ENCODE measurements around the gene RUNX1.

Gene RUNX1

DNA sequence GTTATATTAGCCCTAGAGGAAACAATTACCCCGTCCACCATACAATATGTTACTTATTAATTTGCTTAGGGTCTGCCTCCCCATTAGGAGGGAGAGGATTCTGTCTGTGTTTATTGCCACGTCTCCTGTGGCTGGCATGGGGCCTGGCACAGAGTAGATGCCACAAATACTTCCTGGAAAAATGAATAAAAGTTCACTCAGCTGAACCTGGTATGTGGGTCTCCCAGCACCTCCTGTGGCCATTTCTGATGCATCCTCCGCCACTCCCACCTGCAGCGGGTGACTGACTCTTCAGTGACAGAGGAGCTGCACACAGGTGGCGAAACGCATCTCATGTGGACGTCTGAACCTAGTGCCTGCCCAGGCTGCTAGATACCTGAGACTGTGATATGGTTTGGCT, 267.6 kb downstream of the RUNX1 start:
- ChIA-PET POLR2A (no interaction called here), CTCF (no interaction called here)
- TF ChIP-seq FOXA1 (IDR thresholded peaks at IDR 0.05) = no peak
- no peak for TF ChIP-seq NFRKB (IDR thresholded peaks at IDR 0.05)
- no peak for TF ChIP-seq SUZ12 (IDR thresholded peaks at IDR 0.05)
- TF ChIP-seq TARDBP (IDR thresholded peaks at IDR 0.05) = no peak
- no peak for TF ChIP-seq ARNT (IDR thresholded peaks at IDR 0.05)
- TF ChIP-seq L3MBTL2 (conservative IDR thresholded peaks at IDR 0.05) = no peak
- no peak for TF ChIP-seq BHLHE40 (IDR thresholded peaks at IDR 0.05; ENCODE audit: borderline replicate concordance)
- TF ChIP-seq FOXM1 (IDR thresholded peaks at IDR 0.05; ENCODE audit: borderline replicate concordance) = no peak
- TF ChIP-seq HDGF (IDR thresholded peaks at IDR 0.05; ENCODE audit: borderline replicate concordance) = no peak
- no peak for TF ChIP-seq ELF4 (IDR thresholded peaks at IDR 0.05)
- TF ChIP-seq, protein P1, sequence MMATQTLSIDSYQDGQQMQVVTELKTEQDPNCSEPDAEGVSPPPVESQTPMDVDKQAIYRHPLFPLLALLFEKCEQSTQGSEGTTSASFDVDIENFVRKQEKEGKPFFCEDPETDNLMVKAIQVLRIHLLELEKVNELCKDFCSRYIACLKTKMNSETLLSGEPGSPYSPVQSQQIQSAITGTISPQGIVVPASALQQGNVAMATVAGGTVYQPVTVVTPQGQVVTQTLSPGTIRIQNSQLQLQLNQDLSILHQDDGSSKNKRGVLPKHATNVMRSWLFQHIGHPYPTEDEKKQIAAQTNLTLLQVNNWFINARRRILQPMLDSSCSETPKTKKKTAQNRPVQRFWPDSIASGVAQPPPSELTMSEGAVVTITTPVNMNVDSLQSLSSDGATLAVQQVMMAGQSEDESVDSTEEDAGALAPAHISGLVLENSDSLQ (IDR thresholded peaks at IDR 0.05) = no peak
- no peak for TF ChIP-seq CTBP1 (IDR thresholded peaks at IDR 0.05; ENCODE audit: borderline replicate concordance)
- no peak for TF ChIP-seq ZNF384 (IDR thresholded peaks at IDR 0.05)
- TF ChIP-seq FOXK2 (IDR thresholded peaks at IDR 0.05) = no peak
- no peak for TF ChIP-seq SP1 (IDR thresholded peaks at IDR 0.05)
- TF ChIP-seq LEF1 (IDR thresholded peaks at IDR 0.05; ENCODE audit: borderline replicate concordance) = no peak
- DNase-seq (ENCODE audit: extremely low spot score) = no peak

DNA sequence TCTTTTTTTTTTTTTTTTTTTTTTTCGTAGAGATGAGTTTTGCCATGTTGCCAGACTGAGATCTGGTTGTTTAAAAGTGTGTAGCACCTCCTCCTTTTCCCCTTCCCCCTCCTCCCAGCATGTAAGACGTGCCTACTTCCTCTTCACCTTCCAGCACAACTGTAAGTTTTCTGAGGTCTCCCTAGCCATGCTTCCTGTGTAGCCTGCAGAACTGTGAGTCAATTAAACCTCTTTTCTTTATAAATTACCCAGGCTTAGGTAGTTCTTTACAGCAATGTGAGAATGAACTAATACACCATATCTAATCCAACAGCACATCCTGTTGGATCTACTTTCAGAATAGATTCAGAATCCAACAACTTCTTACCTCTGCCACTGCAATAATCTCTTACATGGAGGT, 269.2 kb downstream of the RUNX1 start:
- CTCF ChIA-PET = no interaction called here
- TF ChIP-seq SP1 (IDR thresholded peaks at IDR 0.05) (no peak), TARDBP (IDR thresholded peaks at IDR 0.05) (no peak), L3MBTL2 (conservative IDR thresholded peaks at IDR 0.05) (no peak), HDGF (IDR thresholded peaks at IDR 0.05; ENCODE audit: borderline replicate concordance) (no peak), FOXA1 (IDR thresholded peaks at IDR 0.05) (no peak), ELF4 (IDR thresholded peaks at IDR 0.05) (no peak)
- TF ChIP-seq, protein P1 (IDR thresholded peaks at IDR 0.05) = no peak
- DNase-seq (ENCODE audit: extremely low spot score) = no peak
- POLR2A ChIA-PET = no interaction called here

DNA sequence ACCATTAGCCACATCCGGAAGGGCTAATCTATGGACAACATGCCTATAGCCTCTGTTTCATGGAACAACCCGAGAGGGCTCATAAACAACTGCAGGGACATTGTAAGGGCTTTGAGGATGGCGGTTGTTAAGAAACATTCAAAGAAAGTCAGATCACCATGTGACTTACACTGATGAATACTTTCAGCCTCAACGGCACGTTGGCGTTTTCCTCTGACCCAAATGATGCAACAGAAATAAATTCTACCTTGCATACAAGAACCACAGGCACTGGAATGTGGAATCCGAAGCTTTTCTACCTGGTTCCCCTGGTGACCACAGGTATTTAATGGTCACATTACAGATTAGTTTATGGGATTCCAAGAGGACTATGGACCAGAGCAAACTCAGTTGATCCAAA, 273.3 kb downstream of the RUNX1 start:
- ChIA-PET CTCF (interaction anchor here (0.5 to 0.8 kb wide), 2 partner anchors 30 to 132 kb away, joined by 3 to 4 read pairs; no protein-coding TSS in a partner anchor), POLR2A (no interaction called here)
- no peak for DNase-seq (ENCODE audit: extremely low spot score)
- TF ChIP-seq FOXM1 (IDR thresholded peaks at IDR 0.05; ENCODE audit: borderline replicate concordance) (no peak), FOXA1 (IDR thresholded peaks at IDR 0.05) (no peak), ZNF384 (IDR thresholded peaks at IDR 0.05) (no peak), LEF1 (IDR thresholded peaks at IDR 0.05; ENCODE audit: borderline replicate concordance) (no peak), SP1 (IDR thresholded peaks at IDR 0.05) (no peak), TARDBP (IDR thresholded peaks at IDR 0.05) (no peak), CTBP1 (IDR thresholded peaks at IDR 0.05; ENCODE audit: borderline replicate concordance) (no peak), HDGF (IDR thresholded peaks at IDR 0.05; ENCODE audit: borderline replicate concordance) (no peak), ELF4 (IDR thresholded peaks at IDR 0.05) (no peak), NFRKB (IDR thresholded peaks at IDR 0.05) (no peak), FOXK2 (IDR thresholded peaks at IDR 0.05) (no peak), BHLHE40 (IDR thresholded peaks at IDR 0.05; ENCODE audit: borderline replicate concordance) (no peak)
- TF ChIP-seq, protein P1 (IDR thresholded peaks at IDR 0.05) = no peak

DNA sequence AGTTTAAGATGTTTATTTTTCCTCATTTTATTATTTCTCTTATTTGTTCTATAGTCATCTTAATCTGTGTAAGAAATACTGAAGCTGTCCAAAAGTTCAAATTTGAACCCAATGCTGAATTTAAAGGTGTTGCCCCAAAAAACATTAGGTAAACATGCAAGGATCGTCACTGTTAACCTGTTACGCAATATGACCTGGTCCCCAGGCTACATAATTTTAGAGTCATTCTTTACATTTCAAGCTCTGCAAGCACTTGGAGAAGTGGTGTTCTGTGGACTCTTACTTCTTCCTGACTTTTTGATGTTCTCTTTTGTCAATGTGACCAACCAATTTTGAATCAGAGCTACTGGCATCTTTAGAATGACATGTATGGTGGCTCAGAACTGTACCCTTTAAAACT, 274.4 kb downstream of the RUNX1 start:
- DNase-seq (ENCODE audit: extremely low spot score) = no peak
- ChIA-PET CTCF (no interaction called here), POLR2A (no interaction called here)
- no peak for TF ChIP-seq HDGF (IDR thresholded peaks at IDR 0.05; ENCODE audit: borderline replicate concordance)
- no peak for TF ChIP-seq FOXK2 (IDR thresholded peaks at IDR 0.05)
- TF ChIP-seq ZNF384 (IDR thresholded peaks at IDR 0.05) = no peak
- TF ChIP-seq LEF1 (IDR thresholded peaks at IDR 0.05; ENCODE audit: borderline replicate concordance) = no peak
- TF ChIP-seq FOXA1 (IDR thresholded peaks at IDR 0.05) = no peak
- TF ChIP-seq SP1 (IDR thresholded peaks at IDR 0.05) = no peak
- TF ChIP-seq ELF4 (IDR thresholded peaks at IDR 0.05) = no peak
- TF ChIP-seq CTBP1 (IDR thresholded peaks at IDR 0.05; ENCODE audit: borderline replicate concordance) = no peak
- TF ChIP-seq BHLHE40 (IDR thresholded peaks at IDR 0.05; ENCODE audit: borderline replicate concordance) = no peak
- no peak for TF ChIP-seq SUZ12 (IDR thresholded peaks at IDR 0.05)
- TF ChIP-seq, protein P1 (IDR thresholded peaks at IDR 0.05) = no peak

DNA sequence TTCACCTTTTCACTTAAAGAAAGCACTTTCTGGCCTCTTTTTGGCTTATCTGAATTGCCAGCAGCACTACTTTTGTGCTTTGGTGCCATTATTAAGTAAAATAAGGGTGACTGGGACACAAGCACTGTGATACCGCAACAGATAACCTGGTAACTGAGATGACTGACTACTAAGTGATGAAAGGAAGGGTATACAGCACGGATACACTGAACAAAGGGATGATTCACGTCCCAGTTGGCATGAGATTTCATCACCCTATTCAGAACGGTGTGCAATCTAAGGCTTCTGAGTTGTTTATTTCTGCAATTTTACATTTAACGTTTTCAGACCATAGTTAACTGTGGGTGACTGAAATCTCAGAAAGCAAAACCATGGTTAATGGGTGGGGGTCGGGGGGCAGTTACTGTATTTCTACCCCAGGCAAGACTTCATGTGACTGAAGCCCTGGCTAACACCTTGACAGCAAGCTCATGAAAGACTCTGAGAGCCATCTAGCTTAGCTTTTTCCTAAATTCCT, 277.5 kb downstream of the RUNX1 start:
- POLR2A ChIA-PET = no interaction called here
- no peak for DNase-seq (ENCODE audit: extremely low spot score)
- CTCF ChIA-PET = no interaction called here
- no peak for TF ChIP-seq SP1 (IDR thresholded peaks at IDR 0.05)
- TF ChIP-seq, protein P1 (IDR thresholded peaks at IDR 0.05) = no peak

DNA sequence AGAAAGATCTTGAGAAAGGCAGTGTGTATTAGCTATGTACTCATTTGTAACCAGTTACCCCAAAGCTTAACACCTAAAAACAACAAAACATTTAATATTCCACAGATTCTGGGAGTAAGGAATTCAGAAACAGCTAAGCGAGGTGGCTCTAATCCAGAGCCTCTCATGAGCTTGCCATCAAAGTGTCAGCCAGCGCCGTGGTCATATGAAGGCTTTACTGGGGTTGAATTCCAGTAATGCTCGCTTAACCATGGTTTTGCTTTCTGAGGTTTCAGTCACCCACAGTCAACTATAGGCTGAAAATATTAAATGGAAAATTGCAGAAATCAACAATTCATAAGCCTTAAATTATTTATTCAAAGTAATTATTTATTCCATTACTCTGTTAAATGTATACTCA, 278.5 kb downstream of the RUNX1 start:
- CTCF ChIA-PET = no interaction called here
- POLR2A ChIA-PET = no interaction called here
- TF ChIP-seq NFRKB (IDR thresholded peaks at IDR 0.05) (no peak), ELF4 (IDR thresholded peaks at IDR 0.05) (no peak), SP1 (IDR thresholded peaks at IDR 0.05) (no peak)
- DNase-seq (ENCODE audit: extremely low spot score) = no peak

Measured in HEK293T (cell line).